Activated CD4-positive, alpha-beta T cell treated with anti-CD3 and anti-CD28 coated beads, Interleukin-2, amount 50 U/mL, for 24 hours (primary cell): ENCODE results near the gene FZD7.

ENCODE experiments used
- DNase-seq, 2 donors: peaks; one replicate each; pipeline ENCODE4 v3.0.0-alpha.2; 2020; ENCODE audit warnings: low read depth in 1 of 2, low spot score in 1 of 2

The FZD7 gene

DNA sequence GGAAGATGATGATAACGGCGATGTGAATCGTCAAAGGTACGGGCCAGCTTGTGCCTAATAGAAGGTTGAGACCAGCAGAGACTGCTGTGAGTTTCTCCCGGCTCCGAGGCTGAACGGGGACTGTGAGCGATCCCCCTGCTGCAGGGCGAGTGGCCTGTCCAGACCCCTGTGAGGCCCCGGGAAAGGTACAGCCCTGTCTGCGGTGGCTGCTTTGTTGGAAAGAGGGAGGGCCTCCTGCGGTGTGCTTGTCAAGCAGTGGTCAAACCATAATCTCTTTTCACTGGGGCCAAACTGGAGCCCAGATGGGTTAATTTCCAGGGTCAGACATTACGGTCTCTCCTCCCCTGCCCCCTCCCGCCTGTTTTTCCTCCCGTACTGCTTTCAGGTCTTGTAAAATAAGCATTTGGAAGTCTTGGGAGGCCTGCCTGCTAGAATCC is 3.0 kb downstream of the FZD7 start:
- DNase-seq, result no peak

DNA sequence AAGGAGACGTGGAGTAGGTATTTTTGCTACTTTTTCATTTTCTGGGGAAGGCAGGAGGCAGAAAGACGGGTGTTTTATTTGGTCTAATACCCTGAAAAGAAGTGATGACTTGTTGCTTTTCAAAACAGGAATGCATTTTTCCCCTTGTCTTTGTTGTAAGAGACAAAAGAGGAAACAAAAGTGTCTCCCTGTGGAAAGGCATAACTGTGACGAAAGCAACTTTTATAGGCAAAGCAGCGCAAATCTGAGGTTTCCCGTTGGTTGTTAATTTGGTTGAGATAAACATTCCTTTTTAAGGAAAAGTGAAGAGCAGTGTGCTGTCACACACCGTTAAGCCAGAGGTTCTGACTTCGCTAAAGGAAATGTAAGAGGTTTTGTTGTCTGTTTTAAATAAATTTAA is 3.4 kb downstream of the FZD7 start:
- no peak for DNase-seq

DNA sequence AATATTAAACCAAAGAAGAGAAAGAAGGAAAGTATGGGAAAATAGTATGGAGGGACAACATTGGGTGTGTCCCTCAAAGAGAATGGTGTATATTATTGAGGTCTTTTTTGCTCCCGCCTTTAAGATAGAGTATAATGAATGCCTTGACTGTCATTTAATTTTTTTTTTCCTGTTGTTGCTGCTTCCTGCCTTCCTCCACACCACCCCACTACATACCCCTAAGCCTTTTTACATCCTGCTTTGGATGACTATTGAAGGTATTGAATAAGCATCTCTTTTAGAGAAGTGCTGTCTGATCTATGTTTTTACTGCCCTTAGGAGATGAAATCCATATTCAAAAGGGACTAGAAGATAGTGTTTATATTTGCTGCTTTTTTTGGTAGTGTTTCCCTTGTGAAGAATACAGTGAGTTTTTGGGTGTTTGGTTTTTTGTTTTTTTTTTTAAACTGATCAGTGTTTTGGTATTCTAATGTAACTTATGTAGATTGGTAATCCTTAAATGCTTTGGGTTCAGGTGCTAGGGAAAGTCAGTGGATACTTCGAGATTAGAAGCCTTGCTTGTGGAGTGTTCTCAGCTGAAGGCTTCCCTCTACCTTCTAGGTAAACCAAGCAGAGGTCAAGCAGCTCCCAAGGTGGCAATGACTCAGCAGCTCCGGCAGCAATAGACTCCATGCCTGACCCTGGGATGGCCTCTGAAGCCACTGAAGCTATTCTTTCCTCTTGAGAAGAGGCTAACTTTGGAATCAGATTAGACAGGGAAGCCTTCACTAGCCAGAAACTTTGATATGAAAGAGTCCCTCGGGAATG is 5.0 kb downstream of the FZD7 start:
- no peak for DNase-seq

DNA sequence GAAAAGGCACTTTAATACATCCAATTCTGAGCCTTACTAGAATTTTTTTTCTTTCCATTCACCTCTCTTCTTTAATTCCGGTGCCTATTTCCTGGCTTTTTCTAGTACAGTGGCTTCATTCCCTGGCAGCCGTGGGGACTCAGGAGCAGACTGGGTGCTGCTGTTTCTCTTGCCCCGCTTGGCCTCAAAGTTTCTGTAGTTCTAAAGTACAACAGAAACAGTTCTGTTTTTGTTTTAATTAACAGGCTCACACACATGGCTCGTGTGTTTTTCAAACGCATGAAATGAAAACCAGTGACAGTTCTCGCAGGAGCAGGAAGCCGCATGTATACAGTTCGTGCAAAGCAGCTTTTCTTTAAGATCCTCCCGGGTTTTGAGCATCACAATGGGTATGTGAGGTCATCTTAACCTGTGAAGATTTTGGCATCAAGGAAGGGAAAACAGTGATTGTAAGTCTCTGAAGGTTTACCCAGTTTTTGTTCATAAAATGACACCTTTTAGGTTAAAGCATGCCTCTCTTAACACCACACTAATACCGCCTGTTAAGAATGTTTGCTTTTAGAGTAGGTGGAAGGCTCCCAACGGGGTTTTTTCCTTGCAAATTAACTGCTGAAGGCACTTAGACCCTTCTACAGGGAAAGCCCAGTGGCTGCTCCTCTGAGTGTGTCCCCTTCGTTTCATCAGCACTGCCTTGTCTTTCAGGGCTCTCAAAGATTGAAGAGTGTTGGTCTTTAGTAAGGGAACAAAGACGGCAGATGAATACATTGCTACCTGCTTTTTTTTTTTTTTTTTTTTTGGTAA is 5.8 kb downstream of the FZD7 start:
- no peak for DNase-seq

DNA sequence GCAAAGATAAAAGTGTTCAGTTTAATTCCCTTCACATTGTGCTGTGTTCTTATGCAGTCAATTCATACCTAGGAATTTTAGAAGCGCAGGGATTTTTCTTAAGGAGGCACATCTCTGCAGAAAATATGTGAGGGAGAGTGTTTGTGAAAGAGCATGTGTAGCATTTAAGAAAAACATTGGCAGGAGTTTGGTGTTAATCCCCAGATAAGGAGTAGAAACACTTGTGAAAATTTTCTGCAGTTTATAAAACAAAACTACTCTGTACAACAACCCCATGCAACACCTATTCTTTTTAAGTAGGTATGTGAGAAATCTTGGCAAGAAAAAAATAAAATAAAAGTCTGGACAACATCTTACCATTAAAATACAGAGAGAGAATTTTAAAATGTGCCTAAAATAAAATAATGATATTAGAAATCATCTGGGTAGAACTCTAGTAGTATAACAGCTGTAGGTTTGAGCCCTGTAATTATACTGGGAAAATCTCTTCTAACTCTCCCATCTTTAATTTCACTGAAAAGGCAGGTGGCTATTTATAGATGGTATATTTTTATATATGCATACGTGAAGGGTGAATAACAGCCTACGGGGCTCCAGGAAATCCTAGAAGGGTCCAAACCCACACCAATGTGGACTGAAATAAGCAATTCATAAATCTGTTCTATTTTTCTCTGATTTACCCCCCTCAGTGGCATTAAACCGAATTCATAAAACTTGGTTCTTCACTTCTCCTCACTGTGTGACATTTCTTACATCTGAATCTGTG is 6.6 kb downstream of the FZD7 start:
- DNase-seq, result no peak

DNA sequence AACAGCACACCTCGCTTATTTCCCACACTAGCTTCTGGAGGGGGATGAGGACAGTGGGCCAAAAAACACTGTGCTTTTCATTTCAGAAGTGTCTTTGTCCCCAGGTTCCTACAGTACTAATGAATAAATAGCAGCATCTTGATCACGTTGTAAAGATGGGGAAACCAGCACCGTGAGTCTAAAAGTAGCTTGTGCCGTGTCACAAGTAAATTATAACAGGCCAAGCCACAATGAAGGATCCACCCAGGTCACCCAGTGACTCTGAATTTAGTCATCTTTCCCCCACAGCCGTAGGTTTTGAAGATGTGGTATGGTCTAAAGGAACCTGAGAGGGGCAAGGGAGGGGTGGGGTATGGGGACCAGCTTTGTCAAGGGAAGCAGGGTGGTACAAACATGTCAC is 8.8 kb downstream of the FZD7 start:
- DNase-seq, result no peak

DNA sequence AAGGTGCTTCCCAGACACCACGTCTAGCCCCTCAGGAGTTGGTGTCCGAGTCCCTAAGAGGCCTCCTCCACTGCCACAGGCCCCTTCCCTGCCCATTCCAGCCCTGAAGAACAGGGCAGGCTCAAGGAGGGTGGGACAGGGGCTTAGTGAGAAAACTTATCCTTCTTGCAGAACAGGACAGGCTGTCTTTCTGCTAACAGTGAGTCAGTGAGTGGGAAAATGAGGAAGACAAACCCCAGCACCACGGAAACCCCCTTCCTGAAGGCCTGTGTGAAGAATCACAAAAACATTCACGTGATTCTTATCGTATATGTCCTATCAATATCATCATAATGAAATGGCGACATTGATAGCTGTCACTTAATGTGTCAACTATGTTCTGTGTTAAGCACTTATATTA is 9.8 kb downstream of the FZD7 start:
- no peak for DNase-seq

DNA sequence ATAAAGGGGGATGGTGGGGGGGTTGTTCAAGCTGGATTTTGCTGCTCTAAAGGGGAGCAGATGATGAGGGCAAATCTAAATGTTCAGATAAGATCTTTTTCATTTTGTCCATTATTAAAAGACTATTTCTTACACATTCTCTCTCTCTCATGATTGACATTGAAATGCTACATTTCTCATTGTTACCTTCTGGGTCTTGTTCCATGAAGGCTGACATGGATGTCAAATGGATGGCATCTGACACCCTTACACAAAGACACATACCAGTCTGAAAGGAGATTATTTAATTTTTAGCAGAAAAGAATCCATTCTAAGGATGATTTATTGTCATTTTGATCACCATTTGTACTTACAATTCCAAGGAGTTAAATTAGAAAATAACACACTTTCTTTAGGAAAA is 11.1 kb downstream of the FZD7 start:
- no peak for DNase-seq

DNA sequence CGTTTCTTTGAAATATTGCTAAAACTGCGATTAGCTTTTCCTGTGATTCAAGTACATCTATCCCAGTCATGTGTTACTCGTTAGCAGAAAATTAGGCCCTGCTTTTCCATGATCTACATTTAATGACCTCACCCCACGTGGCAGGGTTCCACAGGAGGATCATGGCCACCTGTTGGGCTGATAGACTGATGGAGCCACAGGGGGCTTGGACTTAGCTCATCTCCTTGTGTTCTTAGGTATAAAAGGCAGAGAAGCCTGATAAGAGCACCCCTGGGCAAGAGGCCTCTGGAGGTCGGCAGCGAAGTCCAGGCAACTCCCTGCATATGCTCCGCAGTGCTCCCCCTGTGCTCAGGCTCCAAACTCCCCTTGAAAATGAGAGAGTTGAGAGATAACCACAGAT is 12.9 kb downstream of the FZD7 start:
- DNase-seq, result no peak

DNA sequence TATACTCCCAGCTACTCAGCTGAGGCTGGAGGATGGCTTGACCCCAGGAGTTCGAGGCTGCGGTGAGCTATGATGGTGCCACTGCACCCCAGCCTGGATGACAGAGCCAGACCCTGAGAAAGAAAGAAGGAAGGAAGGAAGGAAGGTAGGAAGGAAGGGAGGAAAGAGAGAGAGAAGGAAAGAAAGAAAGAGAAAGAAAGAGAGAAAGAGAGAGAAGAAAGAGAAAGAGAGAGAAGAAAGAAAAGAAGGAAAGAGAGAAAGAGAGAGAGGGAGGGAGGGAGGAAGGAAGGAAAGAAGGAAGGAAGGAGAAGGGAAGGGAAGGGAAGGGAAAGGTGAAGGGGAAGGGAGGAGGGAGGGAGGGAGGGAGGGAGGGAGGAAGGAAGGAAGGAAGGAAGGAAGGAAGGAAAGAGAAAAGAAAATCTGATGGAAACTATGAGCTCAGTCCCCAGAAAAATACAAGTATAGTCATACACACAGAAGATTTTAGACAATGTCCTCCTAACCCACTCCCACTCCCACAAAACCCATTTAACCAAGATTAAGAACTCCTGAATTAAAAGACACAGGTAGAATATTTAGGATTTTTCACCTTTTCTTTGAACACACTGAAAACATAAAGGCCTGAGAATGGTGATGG is 15.6 kb downstream of the FZD7 start:
- no peak for DNase-seq

DNA sequence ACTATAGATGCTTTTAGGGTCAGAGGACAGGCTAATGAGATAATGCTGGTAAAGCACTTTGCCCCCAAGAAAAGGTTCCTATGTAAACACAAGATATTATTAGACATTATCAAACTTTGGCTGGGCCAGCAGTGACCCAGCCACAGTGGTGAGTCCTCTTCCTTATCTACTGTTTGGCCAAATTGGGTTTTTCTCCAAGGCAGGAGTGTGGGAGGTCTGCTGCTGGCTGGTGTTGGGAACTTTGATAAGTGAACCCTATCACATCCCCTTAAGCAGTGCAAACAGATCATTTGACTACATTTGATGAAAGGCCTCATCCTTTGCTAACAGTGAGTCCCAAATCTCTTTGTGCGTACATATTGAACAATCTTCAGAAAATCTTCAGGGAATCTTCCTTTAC is 16.2 kb downstream of the FZD7 start:
- no peak for DNase-seq

DNA sequence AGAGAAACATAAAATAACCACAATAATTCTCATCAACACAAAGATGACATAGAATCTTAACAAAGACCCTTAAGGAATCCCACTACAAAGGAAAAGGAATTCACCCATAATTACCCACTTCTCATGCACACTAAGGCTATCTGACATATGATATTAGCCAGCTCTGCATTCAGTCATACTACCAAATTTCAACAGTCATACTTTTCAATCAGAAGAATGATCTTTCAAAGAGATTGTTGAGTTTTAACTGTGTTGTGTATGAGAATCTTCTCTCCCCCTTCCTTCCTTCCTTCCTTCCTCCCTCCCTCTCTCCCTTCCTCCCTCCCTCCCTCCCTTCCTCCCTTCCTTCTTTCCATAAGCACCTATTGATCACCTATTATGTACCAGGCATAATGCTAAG is 17.0 kb downstream of the FZD7 start:
- DNase-seq, result no peak

DNA sequence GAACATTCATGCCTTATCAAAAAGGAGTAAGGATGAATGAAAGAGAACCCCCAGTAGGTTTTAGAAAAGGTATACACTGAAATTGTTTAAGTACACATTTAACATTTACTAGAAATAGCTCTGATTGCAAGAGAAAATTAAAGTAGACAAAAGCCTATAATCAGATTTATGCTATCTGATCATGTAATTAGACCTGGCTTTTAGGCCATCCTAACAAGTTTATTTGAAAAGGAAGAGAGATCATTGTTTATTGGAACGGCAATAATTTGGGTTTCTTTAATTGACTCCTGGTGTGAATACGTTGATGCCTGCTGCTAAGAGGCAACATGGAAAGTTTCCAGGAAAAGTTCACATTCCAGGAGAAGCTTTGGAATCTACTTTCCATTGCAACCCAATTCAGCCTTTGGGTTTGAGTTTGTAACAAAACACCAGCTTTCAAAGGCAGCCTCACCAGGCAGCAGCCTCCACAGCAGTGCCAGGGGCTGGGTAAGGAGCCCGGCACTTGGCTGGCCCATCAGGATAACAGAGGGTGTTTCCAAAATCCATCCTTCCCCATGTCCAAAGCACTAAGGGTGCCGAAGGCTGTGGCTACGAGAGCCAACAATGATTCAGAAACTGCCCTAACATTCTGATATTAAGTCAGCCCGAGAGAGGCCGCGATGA is 18.0 kb downstream of the FZD7 start:
- DNase-seq, result no peak

DNA sequence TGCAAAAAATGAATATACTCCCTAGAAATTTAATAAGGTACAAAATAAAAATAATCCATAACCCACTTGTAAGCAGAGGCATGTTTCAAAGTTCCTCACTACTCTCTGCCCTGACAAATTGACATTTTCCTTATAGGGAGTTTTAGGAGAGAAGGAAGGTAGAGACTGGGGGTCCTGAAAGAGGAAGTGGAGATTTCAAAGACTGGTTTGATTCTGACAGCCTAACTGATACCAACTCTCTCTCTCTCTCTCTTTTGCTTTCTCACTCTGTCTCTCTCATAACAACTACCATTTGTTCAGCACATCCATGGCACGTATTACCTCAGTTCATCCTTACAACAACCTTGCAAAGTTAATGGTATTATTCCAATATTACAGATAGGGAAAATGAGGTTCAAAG is 18.6 kb downstream of the FZD7 start:
- no peak for DNase-seq

DNA sequence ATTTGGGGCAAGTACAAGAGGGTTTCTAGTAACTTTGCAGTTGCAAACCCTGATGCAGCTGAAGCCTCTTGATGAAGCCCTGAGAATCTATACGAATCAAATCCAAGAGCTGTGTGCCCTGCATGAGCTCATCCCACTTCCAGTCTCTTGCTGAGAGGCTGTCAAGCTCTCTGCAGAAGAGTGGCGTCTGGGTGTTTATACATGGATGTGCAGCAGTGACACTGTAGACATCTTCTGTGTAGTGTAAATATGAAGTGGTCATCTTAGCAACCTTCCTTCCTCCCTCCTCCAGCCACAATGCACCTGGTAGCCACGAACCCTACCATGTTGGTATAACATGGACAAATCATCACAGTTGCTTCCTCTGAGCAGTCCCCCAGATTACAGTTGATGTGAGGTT is 21.0 kb downstream of the FZD7 start:
- no peak for DNase-seq

DNA sequence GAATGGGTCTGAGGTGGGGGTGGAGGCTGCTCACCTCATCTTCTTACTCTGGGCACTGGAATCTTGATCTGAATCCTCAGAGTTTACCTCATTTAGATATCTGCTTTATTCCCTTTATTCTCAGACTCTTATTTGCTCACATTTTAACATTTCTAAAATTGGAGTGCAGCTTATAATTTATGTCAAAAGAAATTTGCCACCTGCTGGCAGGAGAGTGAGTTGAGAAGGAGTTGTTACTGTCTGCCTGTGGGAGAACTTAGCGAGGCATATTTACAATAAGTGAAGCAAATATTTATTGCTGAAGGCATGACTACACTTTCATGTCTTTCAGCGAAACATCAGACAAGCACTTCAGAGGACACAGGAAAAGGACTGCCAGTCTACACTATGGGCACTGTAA is 23.0 kb downstream of the FZD7 start:
- no peak for DNase-seq

DNA sequence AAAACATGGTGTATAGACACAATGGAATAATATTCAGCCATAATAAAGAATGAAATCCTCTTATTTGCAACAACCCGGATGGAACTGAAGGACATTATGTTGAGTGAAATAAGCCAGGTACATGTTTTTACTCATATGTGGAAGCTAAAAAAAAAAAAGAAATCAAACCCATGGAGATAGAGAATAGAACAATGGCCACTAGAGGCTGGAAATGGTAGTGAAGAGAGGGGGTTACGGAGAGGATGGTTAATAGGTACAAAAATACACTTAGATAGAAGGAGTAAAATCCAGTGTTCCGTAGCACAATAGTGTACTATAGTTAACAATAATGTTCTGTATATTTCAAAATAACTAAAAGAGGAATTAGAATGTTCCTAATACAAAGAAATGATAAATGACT is 26.6 kb downstream of the FZD7 start:
- no peak for DNase-seq

DNA sequence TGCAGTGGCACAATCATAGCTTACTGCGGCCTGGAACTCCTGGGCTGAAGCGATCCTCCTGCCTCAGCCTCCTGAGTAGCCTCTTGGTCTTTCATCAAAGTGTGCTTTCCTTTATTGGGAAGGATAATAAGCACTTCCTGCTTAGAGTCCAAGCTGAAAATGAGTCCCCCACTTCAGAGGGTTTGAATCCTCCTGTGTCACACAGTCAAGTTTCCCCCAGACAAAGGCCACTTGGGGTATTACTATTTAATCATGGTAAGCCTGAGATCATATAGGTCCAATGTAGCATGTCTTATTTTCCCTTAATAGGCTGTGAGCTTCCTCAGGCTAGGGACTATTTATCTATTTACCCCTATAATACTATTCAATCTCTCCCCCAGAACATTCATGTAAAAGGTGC is 28.0 kb downstream of the FZD7 start:
- no peak for DNase-seq

DNA sequence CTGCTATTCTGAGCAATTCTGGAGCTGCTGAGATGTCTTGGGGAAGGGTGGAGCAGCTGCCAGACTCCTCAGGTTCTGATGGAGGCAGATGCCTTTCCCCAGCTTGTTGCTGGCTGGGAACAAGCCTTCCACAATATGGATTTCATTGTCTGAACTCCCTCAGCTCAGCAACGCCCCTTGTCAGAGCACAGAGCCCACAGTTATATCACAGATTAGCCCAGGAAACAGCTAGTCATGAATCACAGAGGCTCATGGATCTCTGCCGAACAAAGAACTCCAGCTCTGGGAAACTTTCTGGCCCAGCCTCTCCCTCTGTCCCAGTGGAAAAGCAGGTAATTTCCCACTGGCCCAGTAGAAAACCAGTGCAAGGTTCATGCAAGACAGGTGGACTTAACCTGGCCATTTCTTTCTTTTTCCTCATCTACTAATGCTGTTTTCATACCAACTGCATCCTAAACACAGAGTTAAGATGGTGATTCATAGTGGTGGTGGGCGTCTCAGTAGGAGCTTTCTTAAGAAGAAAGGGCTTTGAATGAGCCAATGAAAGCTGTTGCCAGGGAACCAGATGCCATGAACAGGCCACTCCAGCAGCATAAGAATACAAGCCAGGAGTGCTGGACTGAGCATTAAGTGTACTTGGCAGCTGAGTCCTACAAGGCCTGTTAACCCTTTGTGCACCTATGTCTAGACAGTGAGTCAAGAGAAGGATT is 30.7 kb downstream of the FZD7 start:
- no peak for DNase-seq

DNA sequence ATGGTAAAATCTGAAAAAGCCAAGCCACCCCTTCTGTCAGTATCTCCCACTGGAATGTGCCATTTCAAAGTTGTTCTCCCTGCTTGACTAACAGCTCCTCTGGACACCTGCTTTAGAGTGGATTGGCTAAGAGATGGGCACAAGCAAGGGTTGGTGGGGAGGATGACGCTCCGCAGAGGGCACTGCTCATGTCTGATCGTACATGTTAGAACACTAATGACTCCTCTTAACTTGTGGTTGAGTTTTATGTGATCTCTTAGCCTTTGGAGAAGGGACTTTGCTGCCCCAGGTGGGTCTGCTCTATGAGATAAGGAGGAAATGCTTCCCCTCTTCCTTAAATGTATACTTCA is 31.2 kb downstream of the FZD7 start:
- no peak for DNase-seq
